NCI-H460 (cell line): Measurements from ENCODE around the gene AIF1L. TPM values are rescaled to one million over a fixed set of nuclear protein-coding genes. Genes with fewer than 3 reads are reported as not detected.
"Not testable (repeated sequence)": the region's sequence is repeated elsewhere in the genome, so short reads cannot be mapped to it uniquely, and the experiment has no call there.

Source experiments
- DNase-seq: peaks from one replicate; pipeline ENCODE4 v3.0.0-alpha.2; 2016; ENCODE audit warnings: low read depth; ENCODE audit errors: extremely low read depth
- total RNA-seq: library from RNA; depleted of rRNA; stranded (reverse); fragments of >200 nt; shearing (Covaris generic); gene quantifications from 2 replicates; pipeline ENCODE4 v1.2.3, GENCODE V29; 2014

The AIF1L gene
- total RNA-seq, 1 experiment from 2014 or later, result 5.0 TPM

GRCh38 chr9:131097948-131098278 lies 1.6 kb downstream of the AIF1L start:
- DNase-seq, result no peak

- no peak for DNase-seq
Observed at GRCh38 chr9:131098391-131099101, 2.2 kb downstream of the AIF1L start.

GRCh38 chr9:131099102-131099606 lies 2.8 kb downstream of the AIF1L start:
- DNase-seq, result no peak

- not testable (repeated sequence) for DNase-seq
Observed at GRCh38 chr9:131099845-131100244, 3.5 kb downstream of the AIF1L start.

GRCh38 chr9:131100445-131100844 lies 4.1 kb downstream of the AIF1L start:
- DNase-seq, result no peak

GRCh38 chr9:131101207-131101964 lies 5.1 kb downstream of the AIF1L start:
- no peak for DNase-seq

GRCh38 chr9:131103024-131103423 lies 6.7 kb downstream of the AIF1L start:
- DNase-seq, result no peak

- DNase-seq, result no peak
Observed at GRCh38 chr9:131103535-131103934, 7.2 kb downstream of the AIF1L start.

- no peak for DNase-seq
Observed at GRCh38 chr9:131104016-131104740, 7.8 kb downstream of the AIF1L start.

GRCh38 chr9:131105952-131106351 lies 9.6 kb downstream of the AIF1L start:
- DNase-seq, result no peak

- DNase-seq, result no peak
Observed at GRCh38 chr9:131107760-131108159, 11.4 kb downstream of the AIF1L start.

GRCh38 chr9:131111186-131111853 lies 15.0 kb downstream of the AIF1L start:
- no peak for DNase-seq

GRCh38 chr9:131111854-131112311 lies 15.6 kb downstream of the AIF1L start:
- no peak for DNase-seq

GRCh38 chr9:131112374-131113154 lies 16.2 kb downstream of the AIF1L start:
- no peak for DNase-seq

- no peak for DNase-seq
Observed at GRCh38 chr9:131113655-131114054, 17.3 kb downstream of the AIF1L start.

- no peak for DNase-seq
Observed at GRCh38 chr9:131114084-131114535, 17.8 kb downstream of the AIF1L start.

- DNase-seq, result not testable (repeated sequence)
Observed at GRCh38 chr9:131115360-131115742, 19.0 kb downstream of the AIF1L start.

- DNase-seq, result no peak
Observed at GRCh38 chr9:131116281-131117120, 20.2 kb downstream of the AIF1L start.
